ENCODE results near the gene B4GALT2.

The B4GALT2 gene

DNA sequence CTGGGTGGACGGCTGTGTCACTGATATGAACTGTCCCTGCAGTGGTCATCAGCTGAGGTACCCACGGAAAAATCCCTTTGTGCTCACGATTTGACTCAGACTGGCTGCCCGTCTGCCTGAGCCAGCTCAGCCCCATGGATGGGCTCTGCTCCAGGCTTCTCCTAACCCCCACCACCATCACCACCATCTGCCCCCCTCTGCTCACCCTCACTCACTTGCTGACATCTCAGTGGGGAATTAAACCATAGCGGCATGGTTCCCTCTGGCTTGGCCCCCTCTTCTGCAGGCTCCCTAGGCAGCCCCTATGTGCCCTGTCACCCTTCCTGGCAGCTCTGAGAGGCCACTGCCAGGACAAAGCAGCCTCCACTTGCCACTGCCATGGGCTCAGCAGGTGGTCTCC, 34.9 kb downstream of the B4GALT2 start:
- no peak for DNase-seq

DNA sequence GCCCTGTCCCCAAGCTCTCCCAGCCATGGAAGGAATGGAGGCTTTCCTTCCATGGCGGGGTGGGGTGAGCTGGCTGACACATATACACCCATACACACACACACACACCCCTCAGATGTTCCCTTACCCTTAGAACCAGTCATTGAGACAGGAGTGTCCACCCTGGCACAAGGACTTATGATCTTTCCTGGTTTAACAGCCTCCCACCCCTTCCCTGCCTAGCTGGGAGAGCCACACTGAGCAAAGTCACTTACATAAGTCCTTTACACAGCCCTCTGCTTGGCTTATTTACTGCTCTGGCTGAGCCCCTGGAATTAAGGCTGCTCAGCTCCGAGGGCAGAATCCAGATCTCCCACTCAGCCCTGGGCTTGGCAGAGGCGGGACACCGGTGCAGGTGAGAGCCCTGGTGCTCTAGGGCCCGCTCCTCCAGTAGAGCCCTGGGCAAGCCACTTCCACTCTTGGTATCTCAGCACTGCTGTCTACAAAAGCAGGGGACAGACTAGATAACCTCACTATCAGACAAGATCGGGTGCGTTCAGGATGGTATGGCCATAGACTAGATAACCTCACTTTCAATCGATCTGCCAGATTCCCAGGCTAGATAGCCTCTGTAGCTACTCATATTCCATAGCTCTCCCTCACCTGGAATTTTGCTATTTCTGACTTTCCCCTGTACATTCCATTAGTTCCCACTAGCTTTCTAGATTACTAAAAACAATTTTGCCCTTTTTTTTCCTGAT, 35.5 kb downstream of the B4GALT2 start:
- no peak for DNase-seq

DNA sequence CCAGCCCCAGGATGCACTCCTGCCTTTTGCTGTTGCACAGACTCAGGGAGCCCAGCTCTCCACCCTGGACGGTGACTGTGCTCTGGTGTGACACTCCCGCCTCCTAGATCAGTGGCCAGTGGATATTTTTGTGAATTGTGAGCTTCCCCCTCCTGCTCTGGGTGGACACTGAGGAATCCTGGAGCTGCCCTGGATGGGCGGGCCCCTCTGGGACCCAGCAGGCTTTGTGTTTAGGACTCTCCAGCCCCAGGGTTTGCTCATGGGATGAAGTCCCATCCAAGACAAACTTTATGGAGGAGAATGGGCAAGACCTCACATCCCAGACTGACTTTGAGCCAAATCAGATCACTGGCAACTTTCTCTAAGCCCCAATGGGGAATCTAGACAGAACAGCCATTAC, 36.2 kb downstream of the B4GALT2 start:
- no peak for DNase-seq

DNA sequence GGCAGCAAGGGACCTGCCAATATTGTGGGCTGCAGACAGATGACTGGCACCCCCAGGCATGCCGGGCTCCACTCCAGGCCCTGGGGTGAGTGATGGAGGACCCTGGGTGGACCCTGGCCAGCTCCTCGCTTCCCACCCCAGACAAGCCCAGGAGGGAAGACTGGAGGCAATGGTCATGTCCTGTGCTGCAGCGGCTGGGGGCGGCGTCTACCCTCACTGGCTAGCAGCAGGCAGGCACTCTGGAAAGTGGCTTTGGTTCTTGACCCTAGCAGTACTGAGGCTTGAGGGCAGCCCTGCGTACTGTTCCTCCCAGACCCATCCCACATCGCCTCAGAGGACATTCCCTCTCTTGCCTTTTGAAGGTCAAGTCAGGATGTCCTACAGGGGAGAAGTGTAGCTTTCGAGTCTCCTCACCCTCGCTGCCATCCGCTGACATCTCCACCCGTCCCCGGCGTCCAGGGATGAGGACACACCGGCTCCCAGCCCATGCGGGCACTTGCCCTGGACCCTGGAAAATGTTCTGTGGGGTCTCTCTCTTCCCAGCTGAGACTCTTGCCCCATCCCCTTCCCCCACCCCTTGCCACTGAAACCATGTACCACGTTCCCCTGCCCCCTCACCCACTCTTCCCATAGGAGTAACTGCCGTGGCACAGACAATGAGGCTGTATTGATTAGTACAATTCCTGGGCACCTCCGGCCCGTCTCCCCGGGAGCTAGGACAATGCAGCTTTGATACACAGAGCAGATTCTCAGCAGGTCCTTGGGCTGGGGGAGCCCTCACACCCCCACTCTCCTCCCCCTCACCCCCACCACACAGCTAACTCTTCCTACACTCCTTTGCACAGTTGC, 37.3 kb downstream of the B4GALT2 start:
- DNase-seq = no peak

DNA sequence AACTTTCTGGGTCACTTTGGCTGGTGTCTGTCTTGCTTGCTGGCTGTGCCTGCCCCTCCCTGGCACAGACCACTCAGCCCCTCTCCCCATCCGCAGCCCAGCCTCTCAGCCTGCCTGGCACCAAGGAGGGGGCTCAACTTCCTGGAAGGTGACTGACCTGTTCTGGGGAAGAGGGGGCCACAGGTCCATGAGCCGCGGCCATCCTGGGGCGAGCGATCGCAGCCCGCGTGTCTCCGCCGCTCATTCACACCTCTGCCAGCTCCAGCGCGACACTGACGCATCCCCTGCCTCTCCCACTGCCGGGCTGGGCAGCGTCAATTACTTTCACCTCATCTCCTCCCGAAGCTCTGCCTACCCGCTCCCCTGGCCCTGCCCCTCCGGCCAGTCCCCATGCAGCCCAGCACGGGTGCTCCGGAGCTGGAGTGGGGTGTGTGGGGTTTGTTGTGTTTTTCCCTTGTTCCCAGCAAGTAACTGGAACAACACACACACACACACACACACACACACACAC, 37.9 kb downstream of the B4GALT2 start:
- DNase-seq = no peak

DNA sequence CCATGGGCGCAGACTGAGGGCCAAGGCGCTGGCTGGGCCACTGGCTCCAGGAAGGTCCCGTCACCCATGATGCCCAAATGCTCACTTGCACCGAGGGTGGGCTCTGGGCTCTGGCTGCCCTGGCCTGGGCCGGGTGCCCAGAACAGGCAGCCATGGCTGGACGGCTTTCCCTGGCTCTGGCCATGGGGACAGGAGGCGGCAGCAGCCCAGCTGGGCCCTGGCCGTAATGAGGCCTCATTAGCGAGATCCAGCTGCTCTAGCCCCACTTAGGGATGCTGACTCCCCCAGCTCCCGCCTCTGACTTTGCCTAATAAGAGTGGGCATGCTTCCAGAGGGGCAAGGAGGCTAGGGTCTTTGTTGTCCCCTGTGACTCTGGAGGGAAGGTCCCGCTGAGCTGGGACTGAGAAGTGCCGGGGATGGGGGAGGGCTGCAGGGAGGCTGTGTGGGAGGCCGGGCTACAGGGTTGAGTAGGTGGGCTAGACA, 40.5 kb downstream of the B4GALT2 start:
- DNase-seq = no peak

DNA sequence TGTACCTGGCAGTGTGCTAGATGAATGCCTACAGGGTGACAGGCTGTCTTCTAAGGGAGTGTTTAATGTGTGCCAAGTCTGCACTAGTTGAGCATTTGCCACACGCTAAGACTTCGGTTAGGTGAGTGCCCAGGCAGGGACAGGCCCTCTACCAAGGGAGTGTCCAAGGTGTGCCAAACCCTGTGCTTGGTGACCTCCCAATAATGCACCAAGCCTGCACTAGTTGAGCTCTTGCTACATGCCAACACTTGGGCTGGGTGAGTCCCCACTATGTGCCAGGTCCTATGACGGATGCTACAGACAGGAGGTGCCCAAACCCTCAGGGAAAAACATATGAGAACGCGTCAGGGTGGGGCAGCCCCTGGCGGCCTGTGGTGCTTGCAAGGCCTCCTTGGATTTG, 41.5 kb downstream of the B4GALT2 start:
- no peak for DNase-seq

DNA sequence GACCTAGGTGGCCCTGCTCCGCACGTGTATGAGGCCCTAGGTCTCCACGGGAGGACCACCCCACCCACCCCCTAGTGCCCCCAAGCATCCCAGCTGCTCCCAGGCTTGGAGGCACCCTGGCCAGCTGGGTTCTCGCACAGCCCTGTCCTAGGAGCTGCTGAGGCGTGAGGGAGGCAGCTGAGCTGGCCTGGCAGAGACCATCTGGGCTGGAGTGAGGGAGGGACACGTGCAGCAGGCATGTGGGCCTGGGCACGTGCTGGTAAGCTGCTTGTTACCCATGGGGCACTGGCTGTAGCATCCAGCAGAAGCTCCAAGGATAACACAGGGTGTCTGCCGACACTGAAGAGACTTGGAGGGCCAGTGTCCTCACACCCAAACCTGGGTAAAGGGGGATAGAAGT, 42.1 kb downstream of the B4GALT2 start:
- no peak for DNase-seq

DNA sequence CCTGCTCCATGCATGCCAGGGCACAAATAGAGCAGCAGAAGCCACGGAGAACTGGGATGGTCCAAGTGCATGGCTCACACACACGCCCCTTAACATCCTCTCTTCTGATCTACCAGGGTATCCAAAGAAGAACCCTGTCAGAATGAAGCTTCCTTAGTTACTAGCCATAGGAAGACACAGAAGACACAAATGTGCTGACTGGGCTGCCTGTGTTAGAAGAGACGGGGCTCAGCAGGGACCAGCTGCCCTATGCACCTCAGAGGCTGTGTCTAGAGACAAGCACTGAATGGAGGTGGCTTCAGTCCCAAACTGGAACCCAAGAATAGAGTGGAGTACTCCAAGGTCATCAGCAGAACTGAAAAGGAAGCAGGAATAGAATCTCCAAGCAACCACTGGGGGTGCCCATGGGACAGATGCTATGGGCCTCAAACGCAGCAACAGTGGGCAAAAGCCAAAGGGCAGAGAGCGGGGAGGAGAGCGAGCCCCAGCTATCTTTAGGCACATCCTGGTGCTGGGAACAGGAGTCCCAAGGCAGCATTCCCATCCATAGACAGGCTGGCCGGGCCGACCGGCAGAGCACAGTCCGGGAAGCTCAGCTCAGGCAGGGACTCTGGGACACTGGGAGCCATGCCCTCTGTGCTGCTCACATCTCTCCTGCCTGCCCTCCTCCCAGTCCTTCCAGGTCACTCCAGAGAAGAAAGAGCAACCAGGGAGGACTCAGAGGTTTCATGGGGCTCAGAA, 42.7 kb downstream of the B4GALT2 start:
- DNase-seq = no peak

DNA sequence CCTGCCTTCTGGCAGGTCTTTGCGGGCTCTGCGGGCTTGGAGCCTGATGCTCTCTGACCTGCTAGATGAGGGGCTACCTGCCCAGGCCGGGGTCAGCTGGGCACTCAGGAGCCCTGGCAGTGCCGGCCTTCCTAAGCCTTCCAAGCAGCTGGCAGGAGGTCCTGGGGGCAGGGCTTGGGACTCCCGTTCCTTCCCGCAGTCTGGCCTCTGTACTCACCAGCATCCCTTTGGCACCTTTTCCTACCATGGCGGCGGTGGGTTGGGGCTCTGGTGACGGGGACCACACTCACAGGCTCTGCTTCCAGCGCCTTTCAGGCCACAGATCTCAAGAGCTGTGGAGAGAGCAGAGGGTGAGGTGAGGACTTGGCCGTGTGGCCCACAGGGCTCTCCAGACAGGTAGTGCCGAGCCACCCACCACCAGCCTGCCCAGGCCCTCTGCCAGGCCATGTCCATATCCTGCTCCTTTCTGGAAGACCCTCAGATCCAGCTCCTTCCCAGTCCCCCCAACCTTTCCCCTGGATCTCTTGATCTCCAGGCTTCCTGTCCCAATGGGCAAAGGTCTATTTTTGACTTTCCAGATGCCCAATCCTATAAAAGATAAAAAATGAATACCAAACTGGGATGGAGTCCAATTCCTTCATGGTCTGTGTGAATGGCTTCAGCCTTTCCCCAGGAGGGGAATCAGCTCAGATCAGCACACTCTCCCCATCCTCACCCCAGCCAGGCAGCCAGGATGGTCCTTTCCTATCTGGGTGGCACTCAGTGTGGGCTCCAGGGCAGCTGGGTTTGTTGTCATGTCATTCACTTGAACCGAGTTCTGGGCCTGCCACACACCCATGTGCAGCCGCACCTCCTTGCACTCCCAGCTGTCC, 45.3 kb downstream of the B4GALT2 start:
- DNase-seq = no peak

DNA sequence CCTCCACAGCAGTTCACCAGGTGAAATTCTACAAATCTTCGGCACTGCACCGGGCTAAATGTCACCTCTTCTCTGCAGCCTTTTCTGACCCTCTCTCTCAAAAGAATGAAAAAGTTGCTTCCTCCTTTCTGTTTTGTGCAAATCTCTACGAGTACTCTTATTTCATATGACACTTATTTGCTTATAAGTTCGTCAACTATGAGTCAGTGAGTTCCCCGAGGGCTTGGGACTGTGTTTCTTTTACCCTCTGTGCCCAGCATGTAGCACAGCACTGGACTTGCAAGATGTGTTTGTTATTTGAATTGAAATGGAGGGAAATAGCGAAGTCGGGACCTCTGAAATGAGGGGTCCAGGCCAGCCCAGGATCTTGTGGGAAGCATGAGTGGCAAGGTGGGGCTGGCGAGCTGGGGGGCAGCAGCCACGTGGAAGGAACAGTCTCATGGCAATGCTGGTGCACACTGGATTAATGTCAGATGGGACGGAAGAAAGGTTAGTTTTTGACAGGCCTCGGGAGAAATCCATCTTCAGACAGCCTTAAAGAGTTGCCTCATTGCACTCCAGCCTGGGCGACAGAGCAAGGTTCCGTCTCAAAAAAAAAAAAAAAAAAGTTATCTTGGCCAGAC, 46.0 kb downstream of the B4GALT2 start:
- DNase-seq = no peak

DNA sequence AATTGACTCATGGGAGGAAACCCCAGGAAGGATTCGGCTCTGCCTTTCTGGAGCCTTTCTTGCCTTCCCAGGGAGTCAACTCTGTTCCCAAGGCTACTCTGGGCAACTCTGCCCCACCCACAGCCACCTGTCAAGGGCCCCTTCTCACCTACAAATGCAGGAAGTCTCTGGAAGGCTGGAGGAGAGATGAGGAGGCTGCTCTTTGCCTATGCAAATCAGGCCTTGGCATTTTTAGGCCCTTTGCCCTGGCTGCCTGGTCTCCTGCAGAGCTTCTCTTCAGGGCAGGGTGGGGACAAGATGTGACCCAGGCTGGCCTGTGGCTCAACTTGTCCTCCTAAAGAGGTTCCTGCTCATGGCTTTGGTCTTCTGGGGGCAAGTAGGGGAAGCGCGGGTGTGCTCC, 46.8 kb downstream of the B4GALT2 start:
- no peak for DNase-seq

DNA sequence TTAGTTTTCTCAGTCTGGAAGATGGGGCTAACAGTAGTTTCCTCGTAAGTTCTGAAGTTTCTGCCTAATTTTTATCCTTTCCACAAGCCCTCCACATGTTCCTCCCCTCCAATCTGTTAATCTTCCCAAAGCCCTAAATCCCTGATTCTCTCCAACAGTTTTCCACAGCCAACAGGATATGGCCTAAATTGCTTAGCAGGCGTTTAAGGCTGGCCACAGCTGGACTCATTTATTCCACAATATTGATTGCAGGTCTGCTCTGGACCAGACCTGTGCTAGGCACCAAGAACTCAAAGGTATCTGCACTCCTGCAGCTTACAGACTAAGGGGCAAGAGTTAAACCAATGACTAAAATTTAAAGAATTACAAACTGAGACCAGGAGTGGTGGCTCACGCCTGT, 48.3 kb downstream of the B4GALT2 start:
- DNase-seq = no peak

DNA sequence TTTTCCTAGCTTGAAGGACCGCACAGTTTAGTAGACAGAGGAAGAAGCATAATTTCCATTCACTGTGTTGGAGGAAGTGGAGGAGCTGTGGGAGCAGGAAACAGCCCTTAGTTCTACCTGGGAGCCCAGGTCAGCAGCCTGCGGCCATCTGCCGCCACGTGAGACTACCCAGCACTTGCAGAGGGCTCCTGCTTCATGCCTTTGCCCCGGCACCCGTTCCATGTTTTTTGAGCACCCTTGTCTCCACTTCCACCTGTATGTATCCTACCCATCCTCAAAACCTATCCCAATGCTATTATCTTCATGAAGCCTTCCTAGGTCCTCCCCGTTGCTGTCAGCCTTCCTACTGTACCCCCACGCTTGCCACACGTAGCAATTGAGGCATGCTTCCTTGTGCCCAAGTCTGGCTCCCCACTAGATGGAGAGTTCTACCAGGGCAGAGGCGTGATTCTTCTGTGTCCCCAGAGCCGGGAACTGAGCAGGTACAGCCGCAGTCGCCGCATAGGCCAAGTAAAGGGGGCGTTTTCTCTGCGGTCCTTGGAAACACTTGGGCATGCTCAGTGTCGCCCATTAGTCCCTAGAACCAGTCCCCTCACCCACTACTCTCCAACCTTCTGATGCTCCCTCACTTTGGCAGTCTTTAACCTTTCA, 50.4 kb downstream of the B4GALT2 start:
- DNase-seq = no peak

DNA sequence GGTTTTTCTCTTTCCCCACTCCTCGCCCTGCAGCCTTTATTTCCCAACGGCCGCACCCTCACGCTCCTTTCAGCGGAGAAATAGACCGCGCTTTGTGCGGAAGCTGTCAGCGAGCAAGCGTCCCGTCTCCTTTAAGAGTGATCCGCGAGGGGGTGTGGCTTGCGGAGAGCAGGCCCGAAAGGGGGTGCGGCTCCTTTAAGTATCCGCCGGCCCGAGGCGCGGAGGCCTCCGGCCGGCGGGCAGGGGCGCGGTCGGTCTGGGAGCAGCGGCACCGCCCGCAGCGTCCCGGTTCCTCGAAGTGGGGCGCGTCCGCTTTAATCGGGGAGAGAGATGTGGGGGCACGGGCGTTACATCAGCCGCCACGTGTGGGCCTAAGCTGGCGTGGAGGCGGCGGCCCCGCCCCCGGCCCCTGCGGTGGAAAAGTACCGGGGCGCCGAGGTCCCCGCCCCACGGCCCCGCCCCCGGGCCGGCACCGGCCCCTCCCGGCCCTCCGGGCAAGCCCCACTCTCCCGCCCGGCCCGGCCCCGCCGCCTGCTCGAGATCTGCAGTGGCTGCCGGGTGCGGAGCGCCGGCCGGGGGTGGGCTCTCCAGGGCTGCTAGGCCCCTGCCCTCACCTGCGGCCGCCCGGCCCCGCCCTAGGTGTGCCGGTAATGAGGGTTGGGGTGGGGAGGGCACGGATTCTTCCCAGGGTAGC, 51.0 kb downstream of the B4GALT2 start:
- DNase-seq = peak; percentile 38 to 67

DNA sequence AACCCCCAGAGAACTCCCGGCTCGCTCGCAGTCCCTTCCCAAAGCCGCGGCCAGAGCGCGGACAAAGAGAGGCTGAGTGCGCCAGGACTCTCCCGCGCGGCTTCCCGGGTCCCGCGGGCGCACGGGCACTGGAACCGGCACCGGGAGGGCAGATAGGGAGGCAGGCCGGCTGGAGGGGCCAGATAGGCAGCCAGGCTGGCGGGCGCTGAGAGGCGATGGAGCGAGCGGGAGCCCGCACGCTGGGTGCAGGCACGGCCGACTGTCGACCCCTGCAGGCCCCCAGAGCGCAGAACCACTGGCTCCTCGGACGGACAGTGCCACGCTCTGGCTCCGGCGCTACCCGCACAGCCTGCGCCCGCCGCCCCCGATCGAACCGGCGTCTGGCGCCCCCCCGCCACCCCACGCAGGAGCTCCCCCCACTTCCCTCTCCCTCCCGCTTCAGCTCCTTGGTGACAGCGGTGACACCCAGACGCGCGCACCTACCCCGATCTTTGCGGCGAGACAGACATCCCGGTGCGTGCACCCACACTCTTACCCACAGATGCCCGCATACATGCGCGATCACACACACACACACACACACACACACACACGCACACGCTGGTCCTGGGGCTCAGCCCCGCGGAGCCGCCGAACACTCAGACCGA, 51.7 kb downstream of the B4GALT2 start:
- DNase-seq = peak in 1 of 2 donors; percentile 49

DNA sequence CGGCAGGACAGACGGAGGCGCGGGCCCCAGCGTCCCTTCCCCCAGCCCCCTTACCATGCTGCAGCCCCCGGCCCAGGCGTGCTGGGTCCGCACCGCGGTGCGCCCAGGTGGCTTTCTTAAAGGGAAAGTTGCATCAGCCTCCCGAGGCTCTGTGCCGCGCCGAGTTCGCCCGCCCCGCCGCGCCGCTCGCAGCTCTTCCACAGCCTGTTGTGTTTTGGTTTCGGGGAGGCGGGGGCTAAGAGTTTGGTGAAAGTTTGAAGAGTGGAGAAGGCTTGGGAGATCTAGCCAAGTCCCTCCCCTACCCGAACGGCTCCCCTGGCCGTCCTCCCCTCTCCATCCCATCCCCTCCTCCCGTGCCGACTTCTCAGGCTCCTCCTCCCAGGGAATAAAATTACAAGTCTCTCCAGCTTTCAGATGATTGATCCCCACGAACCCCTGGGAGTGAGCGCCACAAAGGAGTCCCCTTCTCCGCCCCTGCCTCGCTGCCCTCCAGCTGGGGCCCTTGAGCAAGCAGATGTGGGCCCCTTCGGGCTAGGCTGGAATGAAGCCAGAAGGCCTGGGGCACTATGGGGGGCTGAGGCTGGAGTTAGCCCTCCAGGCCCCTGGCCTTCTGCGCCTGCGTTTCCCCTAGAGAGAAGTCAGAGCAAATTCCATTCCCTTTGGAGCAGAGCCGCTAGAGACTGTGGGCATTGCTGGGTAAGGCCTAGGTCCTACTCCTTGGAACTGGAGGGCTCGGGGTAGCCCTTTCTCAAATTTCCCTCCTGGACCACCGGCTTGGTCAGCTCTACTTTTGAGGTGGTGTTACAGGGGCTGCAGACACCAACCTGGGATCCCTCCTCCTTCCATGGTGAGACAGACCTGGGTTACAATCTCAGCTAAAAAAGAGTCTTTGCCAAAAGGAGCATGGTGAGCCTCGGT, 52.5 kb downstream of the B4GALT2 start, which contains the start of gene SLC6A9:
SLC6A9 (minus strand) TSS at position 211 of the 918 bp plus-strand sequence. CDS start 7,185 bp downstream, outside the sequence.
- no peak for DNase-seq

DNA sequence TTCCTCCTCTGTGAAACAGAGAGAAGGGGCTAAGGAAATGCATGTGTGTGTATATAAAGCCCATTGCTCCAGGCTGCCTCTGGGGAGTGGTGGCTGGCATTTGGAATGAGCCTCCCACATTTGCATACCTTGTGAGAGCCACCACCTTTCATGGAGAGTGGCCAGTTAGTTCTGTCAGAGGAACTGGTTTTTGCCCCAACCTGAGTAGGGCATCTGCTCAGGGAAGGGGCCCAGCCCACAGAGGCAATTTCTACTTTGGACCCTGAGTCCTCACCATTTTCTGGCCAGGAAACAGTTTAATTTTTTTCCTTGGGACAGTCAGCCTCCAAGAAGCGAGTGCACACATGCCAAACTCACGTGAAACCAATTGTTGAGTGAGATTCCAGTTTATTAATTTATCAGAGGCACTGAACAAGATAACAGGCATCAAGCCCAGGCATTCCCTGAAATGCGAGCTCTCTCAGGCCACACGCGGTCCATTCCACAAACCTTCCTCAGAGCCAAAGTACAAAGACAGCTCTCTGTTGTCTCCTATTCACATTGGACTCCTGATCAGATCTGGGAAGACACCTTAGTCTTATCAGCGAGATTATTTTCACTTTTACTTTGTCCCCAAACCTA, 53.3 kb downstream of the B4GALT2 start:
- DNase-seq = no peak

All from bone marrow (tissue), 2 donors.